GM19324 (cell line): Measurements from ENCODE around the gene RNF152.

Source experiments
- ATAC-seq: cut with Tn5 transposase; IDR thresholded peaks from one replicate; pipeline ENCODE4 v1.9.1; 2021; ENCODE audit warnings: mild to moderate bottlenecking, moderate library complexity; ENCODE audit not compliant: unreplicated experiment, low FRiP score

RNF152 gene

DNA sequence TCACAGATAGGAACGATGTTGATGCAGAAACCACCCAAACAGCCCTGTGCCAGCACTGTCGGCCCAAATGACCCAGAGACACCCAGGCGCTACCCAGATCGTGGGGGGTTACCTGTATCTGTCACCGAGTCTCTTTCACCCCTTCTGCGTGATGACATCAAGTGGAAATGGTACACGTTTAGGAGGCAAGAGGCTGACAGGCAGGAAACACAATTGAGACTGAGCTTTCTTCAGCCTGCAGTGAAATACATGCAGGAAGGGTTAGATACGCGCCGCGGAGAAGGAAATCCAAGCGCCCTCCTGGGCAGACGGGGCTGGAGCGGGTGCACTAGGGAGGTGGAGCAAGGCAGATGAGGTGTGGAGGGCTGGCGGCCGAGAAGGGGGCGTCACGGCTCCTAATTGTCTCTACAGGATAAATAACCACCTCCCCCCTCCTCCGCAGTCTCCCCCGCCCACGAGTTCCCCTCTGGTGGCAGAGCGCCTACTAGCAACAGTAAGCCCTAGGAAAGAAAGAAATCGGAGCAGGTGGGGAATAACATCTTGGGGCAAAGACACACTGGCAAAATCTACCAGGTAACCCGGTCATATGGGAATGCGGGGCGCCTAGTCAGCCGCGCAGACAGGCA, at the start of gene RNF152:
Gene RNF152 (minus strand): TSS at position 325 of the 626 bp plus-strand sequence. CDS start 76,544 bp downstream, outside the sequence.
- ATAC-seq: no peak

DNA sequence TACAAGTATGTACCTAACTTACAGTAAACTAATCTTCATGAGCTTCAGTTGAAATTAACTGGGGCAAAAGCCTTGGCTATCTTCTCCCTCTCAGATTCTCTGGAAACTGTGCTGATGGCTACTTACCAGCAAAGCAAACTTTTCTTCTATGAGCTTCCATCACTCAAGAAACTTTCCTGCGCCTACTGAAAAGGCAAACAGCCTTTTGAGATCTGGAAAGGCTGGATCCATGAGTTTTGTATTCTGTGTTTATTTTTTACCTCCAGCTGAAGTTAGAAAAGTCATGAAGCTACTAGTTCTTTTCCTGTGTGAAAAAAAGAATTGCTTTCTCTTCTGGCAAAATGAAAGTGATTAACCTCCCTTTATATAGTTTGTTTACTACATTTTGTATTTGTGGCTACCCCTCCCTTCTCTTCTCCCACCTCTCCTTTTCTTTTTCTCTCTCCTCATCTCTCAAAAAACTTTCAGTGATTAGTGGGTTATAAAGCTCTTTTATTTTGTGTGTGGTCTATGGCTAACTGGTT, 49.2 kb upstream of the RNF152 start:
- ATAC-seq: no peak

GRCh38 chr18:61939046-61939674, 46.4 kb upstream of the RNF152 start:
- ATAC-seq: peak; percentile 51

DNA sequence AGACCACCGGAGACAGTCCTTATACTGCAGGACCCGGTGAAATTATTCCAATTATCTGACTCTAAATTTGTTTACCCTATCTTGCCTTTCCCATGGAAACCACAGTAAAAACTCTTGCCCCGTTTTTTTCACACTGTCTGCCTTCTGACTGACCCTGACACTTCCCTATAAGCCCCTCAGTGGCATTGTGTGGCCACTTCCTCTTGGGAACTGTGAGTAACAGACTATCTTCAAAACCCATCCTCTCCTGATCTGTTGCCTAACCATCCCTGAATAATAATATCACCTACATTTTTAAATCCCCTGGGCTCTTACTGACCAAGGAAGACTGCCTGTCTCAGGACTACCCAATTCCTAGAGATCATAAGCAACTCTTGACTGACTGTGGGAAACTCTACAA, 42.6 kb upstream of the RNF152 start:
- ATAC-seq: no peak

- ATAC-seq: no peak
These were observed 39.0 kb upstream of the RNF152 start for GRCh38 chr18:61931654-61932379.

GRCh38 chr18:61929881-61930640, 37.3 kb upstream of the RNF152 start:
- no peak for ATAC-seq

DNA sequence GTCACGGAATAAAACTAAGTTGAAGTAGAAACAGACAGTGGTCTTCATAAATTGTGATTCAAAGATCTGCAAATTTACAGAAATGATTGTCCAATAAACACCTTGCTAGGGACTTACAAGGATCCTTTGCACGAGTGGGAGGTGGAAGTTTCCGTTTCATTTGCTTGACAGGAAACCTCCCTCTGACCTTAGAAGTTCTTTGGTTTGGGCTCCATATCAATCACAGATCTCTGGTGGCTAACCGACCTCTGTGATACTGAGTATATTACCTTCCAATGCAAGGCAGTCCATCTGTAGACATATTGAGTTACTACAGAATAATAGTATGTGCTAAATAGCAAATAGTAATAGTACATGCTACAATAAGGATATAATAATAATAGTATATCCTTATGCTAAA, 33.7 kb upstream of the RNF152 start:
- ATAC-seq: no peak

DNA sequence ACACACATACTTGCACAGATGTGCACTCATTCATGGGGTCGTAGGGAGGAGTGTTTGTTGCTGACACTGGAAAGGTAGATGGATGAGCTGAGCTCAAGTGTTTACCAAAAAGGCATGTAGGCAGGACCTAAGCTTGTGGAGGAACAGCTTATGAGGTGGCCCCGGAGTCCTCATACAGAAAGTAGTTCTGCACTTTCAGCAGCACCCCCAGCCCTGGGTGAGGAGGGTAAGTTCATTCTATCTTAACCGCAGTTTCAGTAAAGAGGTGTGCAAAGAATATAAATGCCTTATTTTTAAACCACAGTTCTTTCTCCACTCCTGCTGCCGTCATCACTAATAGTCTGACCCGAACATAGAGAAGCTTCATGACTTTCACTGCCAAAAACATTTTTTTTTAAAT, 31.7 kb upstream of the RNF152 start:
- ATAC-seq: no peak

DNA sequence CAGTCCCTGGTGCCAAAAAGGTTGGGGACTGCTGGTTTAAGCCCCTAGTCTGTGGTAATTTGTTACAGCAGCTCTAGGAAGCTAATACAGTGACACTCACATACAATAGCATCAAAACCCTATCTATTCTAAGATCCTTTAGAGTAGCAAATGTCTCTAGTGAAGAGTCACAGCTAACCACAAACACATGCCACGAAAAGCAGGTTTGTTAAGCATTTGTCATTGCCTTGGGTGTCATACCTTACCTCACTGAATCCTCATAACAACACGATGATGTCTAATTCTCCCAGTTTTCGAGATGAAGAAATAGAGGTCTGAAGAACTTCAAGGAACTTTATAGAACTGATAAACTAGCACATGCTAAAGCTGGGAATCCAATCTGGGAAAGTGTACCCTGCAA, 29.6 kb upstream of the RNF152 start:
- no peak for ATAC-seq

GRCh38 chr18:61921621-61922235, 28.9 kb upstream of the RNF152 start:
- ATAC-seq: no peak

DNA sequence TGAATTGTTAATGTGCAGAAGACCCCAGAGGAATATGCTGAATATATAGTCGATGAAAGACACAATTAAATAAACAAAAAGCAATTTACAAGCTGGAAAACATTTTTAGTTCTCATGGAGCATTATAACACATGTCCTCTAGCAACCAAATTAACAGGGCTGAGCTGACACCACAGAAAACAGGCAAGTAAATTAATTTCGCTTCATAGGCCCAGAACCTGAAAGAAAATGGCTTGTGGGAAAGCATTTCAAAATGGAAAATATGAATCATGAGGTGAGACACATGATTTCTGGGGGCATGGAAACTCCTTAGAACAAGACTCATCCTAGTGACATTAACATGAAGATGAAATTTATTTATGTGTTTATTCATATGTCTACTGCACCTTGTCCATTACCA, 25.0 kb upstream of the RNF152 start:
- ATAC-seq: no peak

GRCh38 chr18:61912476-61912875, 19.7 kb upstream of the RNF152 start:
- ATAC-seq: no peak

GRCh38 chr18:61910101-61910500, 17.3 kb upstream of the RNF152 start:
- no peak for ATAC-seq

DNA sequence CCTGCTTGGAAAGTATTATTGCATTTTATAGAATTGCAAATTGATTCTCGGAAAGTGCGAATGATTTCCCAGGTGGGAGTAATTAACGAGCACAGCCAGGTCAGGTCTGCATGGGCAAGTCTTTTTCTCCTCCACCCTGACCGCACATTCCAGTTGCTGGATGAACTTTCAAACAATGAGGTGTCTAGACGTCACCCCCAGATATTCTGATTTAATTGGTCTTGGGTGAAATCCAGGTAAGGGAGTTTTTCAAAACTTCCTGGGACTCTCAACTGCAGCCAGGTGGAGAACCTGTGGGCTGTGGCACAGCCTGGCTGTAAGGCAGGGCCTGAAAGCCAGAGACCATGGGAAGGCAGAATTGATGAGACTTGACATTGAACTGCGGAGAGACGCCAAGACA, 15.9 kb upstream of the RNF152 start:
- no peak for ATAC-seq

- ATAC-seq: peak; percentile 89
These were observed 8.6 kb upstream of the RNF152 start for GRCh38 chr18:61901323-61901986.

DNA sequence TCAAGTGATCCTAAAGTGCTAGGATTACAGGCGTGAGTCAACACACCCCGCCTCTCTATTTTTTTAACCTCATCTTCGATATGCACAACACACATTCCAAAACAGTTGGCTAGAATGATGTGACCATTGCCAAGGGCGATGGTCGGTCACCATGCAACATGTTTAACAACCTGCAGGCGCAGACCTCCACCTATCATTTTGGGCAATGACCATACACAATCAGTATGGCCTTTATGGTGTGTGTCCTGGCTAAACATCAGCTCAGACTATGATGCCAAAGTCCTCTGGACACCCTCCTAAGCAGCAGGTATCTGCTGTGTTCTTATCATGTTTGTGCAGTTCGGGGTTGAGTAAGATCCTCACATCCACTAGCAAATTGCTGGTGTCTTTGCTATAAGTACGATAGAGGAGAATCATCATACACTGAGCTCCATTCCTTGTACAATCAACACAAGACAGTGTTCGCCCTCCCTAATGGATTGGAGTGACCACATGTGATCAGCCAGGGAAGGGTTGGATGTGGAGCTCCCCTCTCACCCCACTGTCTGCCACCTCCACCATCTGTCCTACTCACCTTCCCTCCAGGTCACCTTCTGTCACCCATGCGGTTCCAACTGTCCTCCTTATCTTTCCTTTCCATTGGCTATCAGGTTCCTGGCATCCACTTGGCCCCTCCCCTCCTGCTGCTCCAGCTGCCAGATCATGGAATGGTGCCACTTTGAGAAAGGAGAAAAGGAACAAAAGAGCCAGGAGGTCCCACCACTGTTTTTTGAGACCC, 7.9 kb upstream of the RNF152 start:
- no peak for ATAC-seq

GRCh38 chr18:61898640-61899101, 5.9 kb upstream of the RNF152 start:
- ATAC-seq: no peak

DNA sequence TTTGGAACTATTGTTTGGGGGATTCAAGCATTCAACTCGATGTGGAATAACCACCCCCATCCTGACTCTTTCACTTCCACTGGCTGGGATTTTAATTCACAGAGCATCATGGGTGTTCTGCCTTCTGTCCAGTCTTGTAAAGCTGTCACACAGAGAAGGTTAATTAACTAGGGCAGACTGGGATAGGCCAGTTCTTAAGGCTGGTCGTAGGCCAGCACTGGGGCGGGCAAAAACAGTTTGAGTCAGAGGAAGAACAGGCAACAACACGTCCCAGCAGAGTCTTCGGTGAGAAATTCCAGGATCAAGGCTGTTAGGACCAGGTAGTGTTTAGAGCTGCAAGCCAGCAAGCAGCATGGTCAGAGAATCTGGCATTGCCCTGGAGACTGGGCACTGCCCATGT, 4.0 kb upstream of the RNF152 start:
- no peak for ATAC-seq

- ATAC-seq: no peak
These were observed 3.3 kb upstream of the RNF152 start for GRCh38 chr18:61896118-61896517.
